ENCODE data around the gene DYNC1H1.

DYNC1H1 gene

GRCh38 chr14:102047808-102048540, 83.6 kb downstream of the DYNC1H1 start:
- TF ChIP-seq CTCF (IDR thresholded peaks at IDR 0.05) (no peak), ZFX (IDR thresholded peaks at IDR 0.05; ENCODE audit: borderline replicate concordance) (no peak)
- H3K27ac ChIP-seq: no peak overlapping the region

- TF ChIP-seq CTCF (IDR thresholded peaks at IDR 0.05): no peak
- TF ChIP-seq ZFX (IDR thresholded peaks at IDR 0.05; ENCODE audit: borderline replicate concordance): no peak
- peak overlapping the region; percentile 58 for H3K27ac ChIP-seq
Measured at GRCh38 chr14:102049258-102050025, 85.1 kb downstream of the DYNC1H1 start.

GRCh38 chr14:102050026-102050405, 85.6 kb downstream of the DYNC1H1 start:
- TF ChIP-seq CTCF (IDR thresholded peaks at IDR 0.05) (no peak), ZFX (IDR thresholded peaks at IDR 0.05; ENCODE audit: borderline replicate concordance) (no peak)
- H3K27ac ChIP-seq: peak overlapping the region; percentile 58

- TF ChIP-seq ZFX (IDR thresholded peaks at IDR 0.05; ENCODE audit: borderline replicate concordance) (no peak), CTCF (IDR thresholded peaks at IDR 0.05) (no peak)
- peak overlapping the region; percentile 58 for H3K27ac ChIP-seq
Measured at GRCh38 chr14:102050625-102051024, 86.3 kb downstream of the DYNC1H1 start.

- no peak overlapping the region for H3K27ac ChIP-seq
- TF ChIP-seq ZFX (IDR thresholded peaks at IDR 0.05; ENCODE audit: borderline replicate concordance): no peak
- no peak for TF ChIP-seq CTCF (IDR thresholded peaks at IDR 0.05)
Measured at GRCh38 chr14:102052522-102052921, 88.1 kb downstream of the DYNC1H1 start.

- H3K27ac ChIP-seq: no peak overlapping the region
- TF ChIP-seq ZFX (IDR thresholded peaks at IDR 0.05; ENCODE audit: borderline replicate concordance) (no peak), CTCF (IDR thresholded peaks at IDR 0.05) (no peak)
Measured at GRCh38 chr14:102055181-102055901, 91.0 kb downstream of the DYNC1H1 start.

Measured in 22Rv1 (cell line).